CD4-positive, CD25-positive, alpha-beta regulatory T cell (primary cell): ENCODE measurements around the gene TRIM2. TPM values are rescaled to one million over a fixed set of nuclear protein-coding genes. Genes with fewer than 3 reads are reported as not detected.

Source experiments
- ATAC-seq, 2 donors: fragments of 150-1000 bp; cut with Tn5 transposase; one replicate each; pipeline ENCODE4 v1.10.0; 2021; ENCODE audit warnings: low read depth in 2 of 2, moderate number of reproducible peaks in 2 of 2, moderate library complexity in 1 of 2
- DNase-seq, 3 donors: peaks; one replicate each; pipeline versions ENCODE4 v3.0.0 to v3.0.0-alpha.2; 2012 to 2022; ENCODE audit warnings: mixed read lengths in 1 of 3
- H3K27ac ChIP-seq: one replicate; pipeline ENCODE4 v1.7.0; 2013; ENCODE audit warnings: mild to moderate bottlenecking, low read length; ENCODE audit not compliant: insufficient read depth, poor library complexity, severe bottlenecking
- H3K27me3 ChIP-seq: one replicate; pipeline ENCODE4 v1.7.0; 2013; ENCODE audit warnings: low read length; ENCODE audit not compliant: control insufficient read depth, insufficient read depth
- H3K36me3 ChIP-seq: one replicate; pipeline ENCODE4 v1.7.0; 2013; ENCODE audit warnings: mild to moderate bottlenecking, low read length, moderate library complexity; ENCODE audit not compliant: control insufficient read depth, insufficient read depth
- H3K4me1 ChIP-seq: 2 replicates; pipeline ENCODE4 v1.7.0; 2013; ENCODE audit warnings: mild to moderate bottlenecking, low read length; ENCODE audit not compliant: insufficient read depth, control insufficient read depth, poor library complexity, severe bottlenecking
- H3K4me3 ChIP-seq: one replicate; pipeline ENCODE4 v1.7.0; 2013; ENCODE audit warnings: low read depth, mild to moderate bottlenecking, low read length, moderate library complexity
- H3K9me3 ChIP-seq, 2 experiments: 1 replicate in 1 of 2; 2 replicates in 1 of 2; pipeline ENCODE4 v1.7.0; 2013; ENCODE audit warnings: low read length in 2 of 2, mild to moderate bottlenecking in 1 of 2, moderate library complexity in 1 of 2; ENCODE audit not compliant: control insufficient read depth in 2 of 2
- H3K27ac Mint-ChIP-seq, 3 donors: one replicate each; pipeline ENCODE4 v1.8.0; 2020 to 2022; ENCODE audit warnings: mild to moderate bottlenecking in 3 of 3, mixed read lengths in 3 of 3, moderate library complexity in 2 of 3
- H3K27me3 Mint-ChIP-seq: one replicate; pipeline ENCODE4 v1.8.0; 2022; ENCODE audit warnings: mild to moderate bottlenecking, mixed read lengths
- H3K36me3 Mint-ChIP-seq: one replicate; pipeline ENCODE4 v1.8.0; 2020; ENCODE audit warnings: mixed read lengths
- H3K4me1 Mint-ChIP-seq, 4 donors: one replicate each; pipeline ENCODE4 v1.8.0; 2020 to 2022; ENCODE audit warnings: mixed read lengths in 4 of 4, mild to moderate bottlenecking in 1 of 4
- H3K4me3 Mint-ChIP-seq, 4 donors: one replicate each; pipeline ENCODE4 v1.8.0; 2020 to 2022; ENCODE audit warnings: mild to moderate bottlenecking in 4 of 4, mixed read lengths in 4 of 4, moderate library complexity in 3 of 4
- H3K9me3 Mint-ChIP-seq, 7 donors: one replicate each; pipeline ENCODE4 v1.8.0; 2020 to 2022; ENCODE audit warnings: mixed read lengths in 7 of 7, mild to moderate bottlenecking in 3 of 7, moderate library complexity in 2 of 7
- polyA plus RNA-seq, 4 donors: library from polyadenylated mRNA; unstranded; fragments of 300-500 nt; fragmentation: Illumina TruSeq; gene quantifications; one replicate each; pipeline ENCODE4 v1.2.3, GENCODE V29; 2021
- total RNA-seq: library from RNA; stranded (reverse); gene quantifications from one replicate; pipeline ENCODE4 v1.2.3, GENCODE V29; 2022

The TRIM2 gene
- total and polyA plus RNA-seq, 5 donors from 2014 or later: 0.56 to 3.8 (median 1.0) TPM

GRCh38 chr4:153223930-153224329 lies 19.7 kb downstream of the TRIM2 start:
- H3K9me3 ChIP-seq: peaks cover 0 to 4% of the 10 kb centered on the region in 2 experiments
- H3K4me1 ChIP-seq: peaks cover 22% of the 10 kb centered on the region
- Mint-ChIP-seq H3K27me3 (peaks cover 39% of the 10 kb centered on the region), H3K9me3 (peaks cover 0 to 2% (median 0%) of the 10 kb centered on the region in 7 donors), H3K4me3 (peak overlapping the region; percentile 39 to 87 (median 77)), H3K4me1 (peaks cover 0 to 33% (median 18%) of the 10 kb centered on the region in 4 donors), H3K27ac (no peak overlapping the region), H3K36me3 (no peaks in the 10 kb centered on the region)
- DNase-seq: no peak
- no peak for ATAC-seq
- no peaks in the 10 kb centered on the region for H3K36me3 ChIP-seq
- H3K27ac ChIP-seq: no peak overlapping the region
- H3K27me3 ChIP-seq: peaks cover 15% of the 10 kb centered on the region
- H3K4me3 ChIP-seq: peak overlapping the region; percentile 60

- Histone ChIP-seq H3K4me3 (no peak overlapping the region), H3K9me3 (peaks cover 0 to 4% of the 10 kb centered on the region in 2 experiments), H3K27ac (no peak overlapping the region), H3K27me3 (peaks cover 15% of the 10 kb centered on the region), H3K36me3 (no peaks in the 10 kb centered on the region), H3K4me1 (peaks cover 22% of the 10 kb centered on the region)
- Mint-ChIP-seq H3K36me3 (no peaks in the 10 kb centered on the region), H3K4me1 (peaks cover 0 to 33% (median 18%) of the 10 kb centered on the region in 4 donors), H3K4me3 (peak overlapping the region; percentile 48 to 87 (median 77)), H3K27me3 (peaks cover 39% of the 10 kb centered on the region), H3K27ac (no peak overlapping the region), H3K9me3 (peaks cover 0 to 2% (median 0%) of the 10 kb centered on the region in 7 donors)
- no peak for ATAC-seq
- no peak for DNase-seq
Measured at GRCh38 chr4:153224474-153224873, 20.2 kb downstream of the TRIM2 start.

- Mint-ChIP-seq H3K4me3 (peak overlapping the region in 1 of 4 donors; percentile 74), H3K27me3 (peaks cover 39% of the 10 kb centered on the region), H3K9me3 (peaks cover 0 to 2% (median 0%) of the 10 kb centered on the region in 7 donors), H3K36me3 (no peaks in the 10 kb centered on the region), H3K27ac (no peak overlapping the region), H3K4me1 (peaks cover 0 to 24% (median 12%) of the 10 kb centered on the region in 4 donors)
- no peaks in the 10 kb centered on the region for H3K36me3 ChIP-seq
- no peak for DNase-seq
- no peak overlapping the region for H3K27ac ChIP-seq
- H3K27me3 ChIP-seq: peaks cover 15% of the 10 kb centered on the region
- peaks cover 0 to 4% of the 10 kb centered on the region in 2 experiments for H3K9me3 ChIP-seq
- peaks cover 16% of the 10 kb centered on the region for H3K4me1 ChIP-seq
- ATAC-seq: no peak
- H3K4me3 ChIP-seq: no peak overlapping the region
Measured at GRCh38 chr4:153227469-153228075, 23.3 kb downstream of the TRIM2 start.

- Mint-ChIP-seq H3K4me1 (peaks cover 0 to 23% (median 9%) of the 10 kb centered on the region in 4 donors), H3K9me3 (peaks cover 0 to 2% (median 0%) of the 10 kb centered on the region in 7 donors), H3K27me3 (peaks cover 38% of the 10 kb centered on the region), H3K27ac (no peak overlapping the region), H3K36me3 (no peaks in the 10 kb centered on the region), H3K4me3 (no peak overlapping the region)
- DNase-seq: no peak
- peaks cover 12% of the 10 kb centered on the region for H3K27me3 ChIP-seq
- H3K4me3 ChIP-seq: no peak overlapping the region
- ATAC-seq: no peak
- H3K36me3 ChIP-seq: no peaks in the 10 kb centered on the region
- H3K27ac ChIP-seq: no peak overlapping the region
- peaks cover 5% of the 10 kb centered on the region for H3K4me1 ChIP-seq
- peaks cover 0 to 4% of the 10 kb centered on the region in 2 experiments for H3K9me3 ChIP-seq
Measured at GRCh38 chr4:153228512-153229140, 24.4 kb downstream of the TRIM2 start.

- Histone ChIP-seq H3K4me1 (peaks cover 5% of the 10 kb centered on the region), H3K4me3 (no peak overlapping the region), H3K36me3 (no peaks in the 10 kb centered on the region), H3K9me3 (peaks cover 0 to 4% of the 10 kb centered on the region in 2 experiments), H3K27me3 (peaks cover 6% of the 10 kb centered on the region), H3K27ac (no peak overlapping the region)
- ATAC-seq (no peak), DNase-seq (no peak)
- peaks cover 31% of the 10 kb centered on the region for H3K27me3 Mint-ChIP-seq
- H3K9me3 Mint-ChIP-seq: peaks cover 0 to 2% (median 0%) of the 10 kb centered on the region in 7 donors
- H3K27ac Mint-ChIP-seq: peak overlapping the region in 1 of 3 donors; percentile 78
- no peaks in the 10 kb centered on the region for H3K36me3 Mint-ChIP-seq
- H3K4me1 Mint-ChIP-seq: peaks cover 0 to 15% (median 7%) of the 10 kb centered on the region in 4 donors
- H3K4me3 Mint-ChIP-seq: no peak overlapping the region
Measured at GRCh38 chr4:153229545-153229944, 25.3 kb downstream of the TRIM2 start.

GRCh38 chr4:153232768-153233167 lies 28.5 kb downstream of the TRIM2 start:
- Histone ChIP-seq H3K9me3 (no peaks in the 10 kb centered on the region), H3K36me3 (no peaks in the 10 kb centered on the region), H3K4me3 (no peak overlapping the region), H3K4me1 (no peaks in the 10 kb centered on the region), H3K27me3 (no peaks in the 10 kb centered on the region), H3K27ac (no peak overlapping the region)
- DNase-seq (no peak), ATAC-seq (no peak)
- H3K27me3 Mint-ChIP-seq: peaks cover 15% of the 10 kb centered on the region
- peak overlapping the region in 1 of 3 donors; percentile 30 for H3K27ac Mint-ChIP-seq
- H3K4me3 Mint-ChIP-seq: no peak overlapping the region
- no peaks in the 10 kb centered on the region for H3K9me3 Mint-ChIP-seq
- H3K4me1 Mint-ChIP-seq: peaks cover 0 to 3% (median 1%) of the 10 kb centered on the region in 4 donors
- no peaks in the 10 kb centered on the region for H3K36me3 Mint-ChIP-seq

- no peak overlapping the region for H3K27ac Mint-ChIP-seq
- ATAC-seq (no peak), DNase-seq (no peak)
- Histone ChIP-seq H3K27me3 (no peaks in the 10 kb centered on the region), H3K36me3 (no peaks in the 10 kb centered on the region), H3K27ac (no peak overlapping the region), H3K4me1 (no peaks in the 10 kb centered on the region), H3K9me3 (no peaks in the 10 kb centered on the region), H3K4me3 (no peak overlapping the region)
- H3K36me3 Mint-ChIP-seq: no peaks in the 10 kb centered on the region
- peaks cover 15% of the 10 kb centered on the region for H3K27me3 Mint-ChIP-seq
- H3K4me1 Mint-ChIP-seq: peaks cover 0 to 3% (median 1%) of the 10 kb centered on the region in 4 donors
- no peaks in the 10 kb centered on the region for H3K9me3 Mint-ChIP-seq
- H3K4me3 Mint-ChIP-seq: no peak overlapping the region
Measured at GRCh38 chr4:153233761-153234371, 29.6 kb downstream of the TRIM2 start.
